Measurements from ENCODE around the gene MAP7.

GRCh38 chr6:136500414-136500813 lies 49.8 kb downstream of the MAP7 start:
- TF ChIP-seq POLR2A (IDR thresholded peaks at IDR 0.05; ENCODE audit: low read depth, low read length) (no peak), POLR2AphosphoS5 (IDR thresholded peaks at IDR 0.05; ENCODE audit: low read depth, low read length) (no peak), TAF1 (IDR thresholded peaks at IDR 0.05; ENCODE audit: borderline replicate concordance, low read depth, low read length) (no peak)

Measured in GM12892 (cell line).